Activated CD8-positive, alpha-beta memory T cell treated with anti-CD3 and anti-CD28 coated beads, Interleukin-2, amount 10 ng/mL, durations not matched to agents 7 days and 5 days (primary cell): ENCODE data around the gene PTPRM. TPM values are rescaled to one million over a fixed set of nuclear protein-coding genes. Genes with fewer than 3 reads are reported as not detected.

ENCODE experiments used
- ATAC-seq: fragments of 150-1000 bp; cut with Tn5 transposase; one replicate; pipeline ENCODE4 v1.10.0; 2021; ENCODE audit warnings: moderate library complexity
- CTCF ChIA-PET: fragments of 350-600 bp; sonication (Branson Sonifier 250); formaldehyde crosslinking; loops from one replicate; lab custom pipeline; 2021; ENCODE audit warnings: antibody characterized with exemption; lab: Charles Lee
- DNase-seq: peaks from one replicate; pipeline ENCODE4 v3.0.0-alpha.2; 2020
- H3K27ac Mint-ChIP-seq: one replicate; pipeline ENCODE4 v1.8.0; 2021; ENCODE audit warnings: mild to moderate bottlenecking, mixed read lengths
- H3K27me3 Mint-ChIP-seq: one replicate; pipeline ENCODE4 v1.8.0; 2021; ENCODE audit warnings: mixed read lengths
- H3K36me3 Mint-ChIP-seq: one replicate; pipeline ENCODE4 v1.8.0; 2021; ENCODE audit warnings: mild to moderate bottlenecking, mixed read lengths
- H3K4me1 Mint-ChIP-seq: one replicate; pipeline ENCODE4 v1.8.0; 2021; ENCODE audit warnings: mixed read lengths
- H3K4me3 Mint-ChIP-seq: one replicate; pipeline ENCODE4 v1.8.0; 2021; ENCODE audit warnings: mild to moderate bottlenecking, moderate library complexity, mixed read lengths
- H3K9me3 Mint-ChIP-seq: one replicate; pipeline ENCODE4 v1.8.0; 2022; ENCODE audit warnings: low read depth, mixed read lengths
- total RNA-seq, 2 experiments: library from RNA; stranded (reverse); gene quantifications; one replicate each; pipeline ENCODE4 v1.2.3, GENCODE V29; 2021

PTPRM gene
- total RNA-seq, 2 experiments from 2014 or later, result 3.1 to 5.7 TPM

DNA sequence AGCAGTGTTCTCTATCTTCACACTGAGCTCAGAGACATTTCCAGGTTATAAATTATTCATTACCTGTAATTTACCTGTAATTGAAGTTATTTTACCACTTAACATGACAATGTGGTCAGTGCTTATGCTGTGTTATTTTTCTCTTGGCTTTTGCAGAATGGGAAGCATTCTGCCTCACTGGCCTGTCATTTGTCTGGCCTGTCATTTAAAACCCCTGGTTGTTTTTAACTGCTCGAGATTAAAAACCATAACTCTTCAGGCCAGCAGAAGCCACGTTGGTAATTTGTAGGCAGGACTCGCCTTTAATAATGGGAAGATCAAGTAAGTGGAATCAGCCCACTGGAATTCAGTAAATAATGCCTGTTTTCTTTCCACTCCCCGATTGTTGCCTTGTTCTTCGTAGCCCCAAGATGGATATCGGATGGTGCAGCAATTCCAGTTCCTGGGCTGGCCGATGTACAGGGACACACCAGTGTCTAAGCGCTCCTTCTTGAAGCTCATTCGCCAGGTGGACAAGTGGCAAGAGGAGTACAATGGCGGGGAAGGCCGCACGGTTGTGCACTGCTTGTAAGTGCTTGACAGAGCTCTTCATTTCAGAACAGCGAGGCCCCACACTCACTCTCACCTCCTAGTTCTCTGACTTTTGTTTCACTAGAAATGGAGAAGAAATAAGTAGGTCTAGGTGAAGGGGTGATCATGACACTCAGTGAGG is 819.7 kb downstream of the PTPRM start:
- Mint-ChIP-seq H3K27ac (no peak overlapping the region), H3K4me3 (no peak overlapping the region), H3K9me3 (no peaks in the 10 kb centered on the region), H3K36me3 (no peaks in the 10 kb centered on the region), H3K4me1 (no peaks in the 10 kb centered on the region), H3K27me3 (no peaks in the 10 kb centered on the region)
- ATAC-seq (no peak), DNase-seq (no peak)
- CTCF ChIA-PET, result no interaction called here

GRCh38 chr18:8389391-8390340 is 822.5 kb downstream of the PTPRM start:
- ATAC-seq, result no peak

DNA sequence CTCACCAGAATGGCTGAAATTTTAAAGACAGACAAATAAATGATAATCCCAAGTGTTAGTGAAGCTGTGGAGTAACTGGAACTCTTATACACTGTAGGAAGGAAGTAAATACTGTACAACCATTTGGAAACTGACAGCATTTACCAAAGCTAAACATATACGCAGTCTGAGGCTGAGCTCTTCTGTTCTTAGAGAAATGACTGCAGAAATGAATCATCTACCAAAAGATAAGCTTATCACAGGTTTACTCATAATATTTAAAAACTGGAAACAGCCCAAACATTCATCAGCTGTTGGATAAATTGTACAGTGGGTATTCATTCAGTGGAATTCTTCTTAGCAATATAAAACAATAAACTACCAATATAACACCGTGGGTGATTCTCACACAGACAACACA is 824.0 kb downstream of the PTPRM start:
- Mint-ChIP-seq H3K4me3 (no peak overlapping the region), H3K4me1 (no peaks in the 10 kb centered on the region), H3K36me3 (no peaks in the 10 kb centered on the region), H3K27me3 (no peaks in the 10 kb centered on the region), H3K27ac (no peak overlapping the region), H3K9me3 (no peaks in the 10 kb centered on the region)
- no peak for ATAC-seq
- CTCF ChIA-PET, result no interaction called here
- DNase-seq, result no peak

More at GRCh38 chr18:8389391-8390340, 822.5 kb downstream of the PTPRM start:
- no peak overlapping the region for H3K4me3 Mint-ChIP-seq
- CTCF ChIA-PET, result no interaction called here
- no peak overlapping the region for H3K27ac Mint-ChIP-seq
- H3K36me3 Mint-ChIP-seq, result no peaks in the 10 kb centered on the region
- H3K4me1 Mint-ChIP-seq, result no peaks in the 10 kb centered on the region
- H3K9me3 Mint-ChIP-seq, result no peaks in the 10 kb centered on the region
- H3K27me3 Mint-ChIP-seq, result no peaks in the 10 kb centered on the region
- no peak for DNase-seq

DNA sequence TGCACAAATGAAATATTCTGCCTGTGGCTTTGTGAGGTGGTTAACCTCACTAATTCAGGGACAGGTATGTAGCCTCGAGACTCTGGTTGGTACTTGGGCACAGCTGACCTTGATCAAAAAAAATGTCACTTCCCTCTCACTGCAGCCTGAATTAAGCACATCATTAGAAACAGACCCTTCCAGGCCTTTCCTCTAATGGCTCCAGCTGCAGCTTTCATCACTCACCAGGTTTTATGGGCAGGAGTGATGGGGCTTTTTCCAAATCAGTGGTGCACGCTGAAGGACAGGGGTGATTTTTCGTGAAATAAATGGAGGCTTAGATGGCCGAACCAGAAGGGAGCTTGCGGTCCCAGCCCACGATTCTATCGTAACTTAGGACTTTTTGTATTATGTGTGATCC is 829.1 kb downstream of the PTPRM start:
- no peaks in the 10 kb centered on the region for H3K27me3 Mint-ChIP-seq
- no peaks in the 10 kb centered on the region for H3K36me3 Mint-ChIP-seq
- H3K9me3 Mint-ChIP-seq, result no peaks in the 10 kb centered on the region
- CTCF ChIA-PET, result no interaction called here
- no peak for ATAC-seq
- H3K27ac Mint-ChIP-seq, result no peak overlapping the region
- DNase-seq, result no peak
- H3K4me3 Mint-ChIP-seq, result no peak overlapping the region
- no peaks in the 10 kb centered on the region for H3K4me1 Mint-ChIP-seq

GRCh38 chr18:8397034-8397433 is 829.9 kb downstream of the PTPRM start:
- CTCF ChIA-PET, result no interaction called here
- no peak overlapping the region for H3K27ac Mint-ChIP-seq
- H3K4me3 Mint-ChIP-seq, result no peak overlapping the region
- no peaks in the 10 kb centered on the region for H3K9me3 Mint-ChIP-seq
- H3K4me1 Mint-ChIP-seq, result no peaks in the 10 kb centered on the region
- no peaks in the 10 kb centered on the region for H3K27me3 Mint-ChIP-seq
- ATAC-seq (no peak), DNase-seq (no peak)
- no peaks in the 10 kb centered on the region for H3K36me3 Mint-ChIP-seq

- ATAC-seq (no peak), DNase-seq (no peak)
- H3K36me3 Mint-ChIP-seq, result no peaks in the 10 kb centered on the region
- CTCF ChIA-PET, result no interaction called here
- H3K9me3 Mint-ChIP-seq, result no peaks in the 10 kb centered on the region
- no peak overlapping the region for H3K4me3 Mint-ChIP-seq
- H3K27ac Mint-ChIP-seq, result no peak overlapping the region
- H3K27me3 Mint-ChIP-seq, result no peaks in the 10 kb centered on the region
- H3K4me1 Mint-ChIP-seq, result no peaks in the 10 kb centered on the region
Observed at GRCh38 chr18:8399138-8399537, 832.0 kb downstream of the PTPRM start.

DNA sequence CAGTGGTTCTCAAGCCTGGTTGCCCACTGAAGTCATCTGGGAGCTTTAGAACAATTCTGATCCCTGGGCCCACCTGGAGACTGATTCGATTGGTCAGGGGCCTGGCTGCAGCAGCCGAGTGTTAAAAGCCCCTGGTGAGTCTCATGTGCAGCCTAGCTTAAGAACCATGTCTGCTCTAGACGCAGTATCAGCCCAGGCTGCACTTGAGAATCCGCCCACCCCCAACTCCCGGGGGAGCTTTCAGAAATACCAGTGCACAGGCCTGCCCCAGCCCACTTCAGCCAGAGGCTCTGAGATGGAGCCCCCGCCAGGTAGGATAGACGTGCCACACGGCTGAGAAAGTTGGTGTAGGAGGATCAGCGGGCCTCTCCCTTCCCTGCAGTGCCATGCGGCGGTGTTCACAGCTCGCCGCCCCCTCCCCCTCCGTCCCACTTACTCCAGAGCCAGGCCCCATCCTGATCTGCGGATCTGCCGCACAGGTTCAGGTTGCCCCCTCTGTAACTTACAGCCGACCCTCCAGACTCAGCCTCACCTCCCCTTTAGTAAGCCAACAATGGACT is 833.2 kb downstream of the PTPRM start:
- Mint-ChIP-seq H3K27me3 (no peaks in the 10 kb centered on the region), H3K9me3 (no peaks in the 10 kb centered on the region), H3K27ac (no peak overlapping the region), H3K4me3 (no peak overlapping the region), H3K36me3 (no peaks in the 10 kb centered on the region), H3K4me1 (no peaks in the 10 kb centered on the region)
- CTCF ChIA-PET, result no interaction called here
- ATAC-seq, result no peak
- DNase-seq, result no peak

GRCh38 chr18:8400825-8401224 is 833.7 kb downstream of the PTPRM start:
- ATAC-seq (no peak), DNase-seq (no peak)
- Mint-ChIP-seq H3K9me3 (no peaks in the 10 kb centered on the region), H3K4me3 (no peak overlapping the region), H3K36me3 (no peaks in the 10 kb centered on the region), H3K4me1 (no peaks in the 10 kb centered on the region), H3K27ac (no peak overlapping the region), H3K27me3 (no peaks in the 10 kb centered on the region)
- CTCF ChIA-PET, result no interaction called here

DNA sequence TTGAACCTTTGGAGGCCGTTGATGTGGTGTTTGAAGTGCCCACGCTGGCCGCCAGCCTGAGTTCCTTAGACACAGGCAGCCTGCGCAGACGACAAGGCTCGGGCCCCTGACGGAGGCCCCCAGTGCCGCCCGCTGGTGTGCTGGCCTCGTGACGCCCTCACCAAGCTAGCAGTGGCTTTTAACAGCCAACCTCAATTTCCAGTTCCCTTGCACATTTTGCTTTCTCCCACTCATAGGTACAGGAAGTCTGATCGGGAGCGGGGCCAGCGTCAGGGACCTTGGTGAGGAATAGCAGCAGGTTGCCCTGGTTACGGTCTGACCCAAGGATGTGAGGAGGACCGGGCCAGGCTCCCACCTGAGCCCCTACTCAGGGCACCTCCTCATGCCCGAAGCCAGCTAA is 834.5 kb downstream of the PTPRM start:
- Mint-ChIP-seq H3K4me3 (no peak overlapping the region), H3K27ac (no peak overlapping the region), H3K9me3 (no peaks in the 10 kb centered on the region), H3K4me1 (no peaks in the 10 kb centered on the region), H3K36me3 (no peaks in the 10 kb centered on the region), H3K27me3 (no peaks in the 10 kb centered on the region)
- DNase-seq, result no peak
- CTCF ChIA-PET, result no interaction called here
- ATAC-seq, result no peak

GRCh38 chr18:8402237-8402636 is 835.1 kb downstream of the PTPRM start:
- CTCF ChIA-PET, result no interaction called here
- Mint-ChIP-seq H3K9me3 (no peaks in the 10 kb centered on the region), H3K4me1 (no peaks in the 10 kb centered on the region), H3K27me3 (no peaks in the 10 kb centered on the region), H3K27ac (no peak overlapping the region), H3K4me3 (no peak overlapping the region), H3K36me3 (no peaks in the 10 kb centered on the region)
- ATAC-seq (no peak), DNase-seq (no peak)

- DNase-seq, result no peak
- H3K4me1 Mint-ChIP-seq, result no peaks in the 10 kb centered on the region
- H3K27me3 Mint-ChIP-seq, result no peaks in the 10 kb centered on the region
- H3K4me3 Mint-ChIP-seq, result no peak overlapping the region
- CTCF ChIA-PET, result no interaction called here
- H3K9me3 Mint-ChIP-seq, result peaks cover 1% of the 10 kb centered on the region
- no peak for ATAC-seq
- no peaks in the 10 kb centered on the region for H3K36me3 Mint-ChIP-seq
- no peak overlapping the region for H3K27ac Mint-ChIP-seq
Observed at GRCh38 chr18:8403713-8404112, 836.6 kb downstream of the PTPRM start.

DNA sequence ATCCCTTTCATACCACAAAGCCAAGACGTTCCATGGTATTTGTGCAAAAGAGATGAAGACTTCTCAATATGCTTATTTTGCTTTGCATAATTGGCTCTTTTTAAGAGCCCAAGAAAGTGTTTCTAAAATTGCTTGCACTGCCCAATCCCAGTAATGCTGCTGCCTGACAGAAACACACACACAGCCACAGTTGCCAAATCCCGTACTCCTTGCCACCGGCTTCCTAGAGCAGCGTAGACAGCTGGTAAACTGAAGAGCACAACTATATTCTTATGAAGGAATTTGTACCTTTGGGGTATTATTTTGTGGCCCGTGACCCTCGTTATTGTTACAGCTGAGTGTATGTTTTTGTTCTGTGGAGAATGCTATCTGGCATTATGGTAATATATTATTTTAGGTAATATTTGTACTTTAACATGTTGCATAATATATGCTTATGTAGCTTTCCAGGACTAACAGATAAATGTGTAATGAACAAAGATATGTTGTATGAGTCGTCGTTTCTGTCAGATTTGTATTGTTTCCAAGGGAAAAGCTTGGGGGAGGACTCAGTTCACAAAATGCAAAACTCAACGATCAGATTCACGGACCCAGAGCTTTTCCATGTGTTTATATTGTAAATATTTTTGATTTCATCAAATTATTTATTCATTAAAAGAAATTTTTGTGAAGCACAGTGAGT is 839.2 kb downstream of the PTPRM start:
- Mint-ChIP-seq H3K27me3 (no peaks in the 10 kb centered on the region), H3K36me3 (no peaks in the 10 kb centered on the region), H3K27ac (no peak overlapping the region), H3K4me1 (no peaks in the 10 kb centered on the region), H3K4me3 (no peak overlapping the region), H3K9me3 (peaks cover 8% of the 10 kb centered on the region)
- ATAC-seq, result no peak
- no peak for DNase-seq
- CTCF ChIA-PET, result no interaction called here

DNA sequence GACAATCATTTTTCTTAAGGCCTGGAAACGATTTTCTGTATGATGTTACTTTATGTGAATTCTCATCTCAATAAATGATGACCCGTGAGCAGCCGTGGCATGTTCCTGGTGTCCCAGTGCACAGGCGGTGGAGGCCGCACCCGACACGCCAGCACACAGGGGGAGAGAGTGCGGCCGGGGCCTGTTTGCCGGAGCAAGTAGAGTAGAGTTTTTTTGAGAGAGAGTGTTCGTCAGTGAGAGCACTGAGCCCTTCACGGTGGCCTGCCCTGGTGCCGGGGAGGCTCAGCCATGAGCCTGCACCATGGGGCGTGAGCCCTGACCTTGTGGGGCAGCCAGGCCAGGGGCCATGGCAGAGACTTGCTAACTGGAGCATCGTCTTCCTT is 839.7 kb downstream of the PTPRM start:
- Mint-ChIP-seq H3K4me3 (no peak overlapping the region), H3K4me1 (no peaks in the 10 kb centered on the region), H3K36me3 (no peaks in the 10 kb centered on the region), H3K27me3 (no peaks in the 10 kb centered on the region), H3K27ac (no peak overlapping the region), H3K9me3 (peaks cover 10% of the 10 kb centered on the region)
- DNase-seq, result no peak
- CTCF ChIA-PET, result no interaction called here
- no peak for ATAC-seq
